ENCODE data around the gene GP1BB.

The GP1BB gene

DNA sequence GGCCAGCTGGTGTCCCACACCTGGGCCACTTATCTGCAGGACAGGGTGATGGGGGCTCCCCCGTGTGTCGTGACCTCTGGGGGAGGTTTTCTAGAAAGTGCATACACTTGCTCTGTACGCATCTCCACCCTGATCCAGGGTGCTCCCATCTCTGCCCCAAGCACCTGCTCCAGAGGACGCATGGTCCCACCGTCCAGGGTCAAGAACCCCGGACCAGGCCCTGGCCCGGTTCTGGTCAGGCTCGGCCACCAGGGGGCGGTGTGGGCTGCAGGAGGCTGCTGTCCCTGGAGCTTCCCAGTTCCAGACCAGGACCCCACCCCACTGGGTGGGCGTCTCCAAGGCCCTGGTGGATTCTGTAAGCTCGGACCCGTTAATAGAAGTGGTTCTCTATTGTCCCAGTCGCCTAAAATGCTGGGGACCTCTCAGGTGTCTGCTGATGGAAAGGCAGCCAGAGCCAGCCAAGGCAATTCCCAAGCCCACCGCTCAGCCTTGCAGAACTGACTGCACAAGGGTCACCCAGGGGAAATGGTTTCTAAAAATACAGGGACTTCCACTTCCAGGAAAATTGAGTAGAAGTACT lies 43.7 kb upstream of the GP1BB start:
- Histone ChIP-seq H3K36me3 (ENCODE audit: insufficient read depth, low read length) (no peaks in the 10 kb centered on the region), H3K4me3 (ENCODE audit: low read length, poor library complexity, severe bottlenecking) (no peak overlapping the region), H2AFZ (ENCODE audit: low read length) (no peak overlapping the region), H3K4me2 (ENCODE audit: low read depth, low read length, poor library complexity, severe bottlenecking) (no peak overlapping the region), H3K9me2 (replicated peaks; ENCODE audit: low read depth, low read length) (no peaks in the 10 kb centered on the region), H4K20me1 (ENCODE audit: insufficient read depth, low read length, poor library complexity, severe bottlenecking) (no peaks in the 10 kb centered on the region), H3K9me3 (ENCODE audit: insufficient read depth, low read depth, low read length) (no peaks in the 10 kb centered on the region), H3K79me2 (ENCODE audit: insufficient read depth, low read length) (no peaks in the 10 kb centered on the region), H3K27me3 (ENCODE audit: insufficient read depth, low read length, poor library complexity, severe bottlenecking) (no peaks in the 10 kb centered on the region), H3K9ac (ENCODE audit: low read depth, low read length, poor library complexity, severe bottlenecking) (no peak overlapping the region), H3F3A (ENCODE audit: low read depth) (no peaks in the 10 kb centered on the region), H3K4me1 (ENCODE audit: insufficient read depth, low read length, poor library complexity, severe bottlenecking) (no peaks in the 10 kb centered on the region)
- TF ChIP-seq, protein P1, sequence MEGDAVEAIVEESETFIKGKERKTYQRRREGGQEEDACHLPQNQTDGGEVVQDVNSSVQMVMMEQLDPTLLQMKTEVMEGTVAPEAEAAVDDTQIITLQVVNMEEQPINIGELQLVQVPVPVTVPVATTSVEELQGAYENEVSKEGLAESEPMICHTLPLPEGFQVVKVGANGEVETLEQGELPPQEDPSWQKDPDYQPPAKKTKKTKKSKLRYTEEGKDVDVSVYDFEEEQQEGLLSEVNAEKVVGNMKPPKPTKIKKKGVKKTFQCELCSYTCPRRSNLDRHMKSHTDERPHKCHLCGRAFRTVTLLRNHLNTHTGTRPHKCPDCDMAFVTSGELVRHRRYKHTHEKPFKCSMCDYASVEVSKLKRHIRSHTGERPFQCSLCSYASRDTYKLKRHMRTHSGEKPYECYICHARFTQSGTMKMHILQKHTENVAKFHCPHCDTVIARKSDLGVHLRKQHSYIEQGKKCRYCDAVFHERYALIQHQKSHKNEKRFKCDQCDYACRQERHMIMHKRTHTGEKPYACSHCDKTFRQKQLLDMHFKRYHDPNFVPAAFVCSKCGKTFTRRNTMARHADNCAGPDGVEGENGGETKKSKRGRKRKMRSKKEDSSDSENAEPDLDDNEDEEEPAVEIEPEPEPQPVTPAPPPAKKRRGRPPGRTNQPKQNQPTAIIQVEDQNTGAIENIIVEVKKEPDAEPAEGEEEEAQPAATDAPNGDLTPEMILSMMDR (conservative IDR thresholded peaks at IDR 0.05; ENCODE audit: low read length) = peak; percentile 73
- no peak for TF ChIP-seq EZH2phosphoT487 (IDR thresholded peaks at IDR 0.05; ENCODE audit: borderline replicate concordance)

DNA sequence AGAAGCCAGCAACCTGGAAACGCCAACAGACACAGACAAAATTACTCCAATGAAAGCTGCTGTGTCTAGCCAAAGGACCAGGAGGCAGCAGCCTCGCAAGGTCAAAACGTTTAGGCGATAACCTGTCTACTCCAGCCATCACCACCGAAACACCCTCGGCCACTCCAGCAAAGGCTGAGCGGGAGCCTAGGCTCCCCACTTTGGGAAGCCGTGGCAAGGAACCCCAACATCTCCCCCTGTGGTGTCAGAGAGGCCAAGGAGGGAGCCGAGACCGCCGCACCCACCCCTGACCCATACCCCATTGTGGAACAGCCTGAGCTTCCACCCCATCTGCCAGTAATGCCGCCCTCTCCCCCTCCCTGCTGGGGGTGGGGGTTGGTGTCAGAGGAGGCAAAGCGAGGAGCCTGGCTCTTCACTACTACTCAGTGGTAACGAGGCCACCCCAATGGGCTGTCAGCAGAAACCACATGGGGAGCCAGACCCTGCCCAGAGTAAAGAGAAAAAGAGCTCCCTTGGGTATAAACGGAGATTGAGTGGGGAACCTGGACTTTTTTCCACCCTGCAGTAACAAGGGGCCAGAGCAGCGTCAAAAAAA lies 43.0 kb upstream of the GP1BB start:
- no peak overlapping the region for H2AFZ ChIP-seq (ENCODE audit: low read length)
- H3K9me3 ChIP-seq (ENCODE audit: insufficient read depth, low read depth, low read length) = no peaks in the 10 kb centered on the region
- no peak for TF ChIP-seq EZH2phosphoT487 (IDR thresholded peaks at IDR 0.05; ENCODE audit: borderline replicate concordance)
- TF ChIP-seq, protein P1 (conservative IDR thresholded peaks at IDR 0.05; ENCODE audit: low read length) = no peak
- H3K4me3 ChIP-seq (ENCODE audit: low read length, poor library complexity, severe bottlenecking) = no peak overlapping the region
- H3K9me2 ChIP-seq (replicated peaks; ENCODE audit: low read depth, low read length) = no peaks in the 10 kb centered on the region
- no peaks in the 10 kb centered on the region for H3K36me3 ChIP-seq (ENCODE audit: insufficient read depth, low read length)
- H3F3A ChIP-seq (ENCODE audit: low read depth) = no peaks in the 10 kb centered on the region
- no peak overlapping the region for H3K9ac ChIP-seq (ENCODE audit: low read depth, low read length, poor library complexity, severe bottlenecking)
- no peaks in the 10 kb centered on the region for H3K27me3 ChIP-seq (ENCODE audit: insufficient read depth, low read length, poor library complexity, severe bottlenecking)
- H4K20me1 ChIP-seq (ENCODE audit: insufficient read depth, low read length, poor library complexity, severe bottlenecking) = no peaks in the 10 kb centered on the region
- no peak overlapping the region for H3K4me2 ChIP-seq (ENCODE audit: low read depth, low read length, poor library complexity, severe bottlenecking)
- H3K4me1 ChIP-seq (ENCODE audit: insufficient read depth, low read length, poor library complexity, severe bottlenecking) = no peaks in the 10 kb centered on the region
- H3K79me2 ChIP-seq (ENCODE audit: insufficient read depth, low read length) = no peaks in the 10 kb centered on the region

DNA sequence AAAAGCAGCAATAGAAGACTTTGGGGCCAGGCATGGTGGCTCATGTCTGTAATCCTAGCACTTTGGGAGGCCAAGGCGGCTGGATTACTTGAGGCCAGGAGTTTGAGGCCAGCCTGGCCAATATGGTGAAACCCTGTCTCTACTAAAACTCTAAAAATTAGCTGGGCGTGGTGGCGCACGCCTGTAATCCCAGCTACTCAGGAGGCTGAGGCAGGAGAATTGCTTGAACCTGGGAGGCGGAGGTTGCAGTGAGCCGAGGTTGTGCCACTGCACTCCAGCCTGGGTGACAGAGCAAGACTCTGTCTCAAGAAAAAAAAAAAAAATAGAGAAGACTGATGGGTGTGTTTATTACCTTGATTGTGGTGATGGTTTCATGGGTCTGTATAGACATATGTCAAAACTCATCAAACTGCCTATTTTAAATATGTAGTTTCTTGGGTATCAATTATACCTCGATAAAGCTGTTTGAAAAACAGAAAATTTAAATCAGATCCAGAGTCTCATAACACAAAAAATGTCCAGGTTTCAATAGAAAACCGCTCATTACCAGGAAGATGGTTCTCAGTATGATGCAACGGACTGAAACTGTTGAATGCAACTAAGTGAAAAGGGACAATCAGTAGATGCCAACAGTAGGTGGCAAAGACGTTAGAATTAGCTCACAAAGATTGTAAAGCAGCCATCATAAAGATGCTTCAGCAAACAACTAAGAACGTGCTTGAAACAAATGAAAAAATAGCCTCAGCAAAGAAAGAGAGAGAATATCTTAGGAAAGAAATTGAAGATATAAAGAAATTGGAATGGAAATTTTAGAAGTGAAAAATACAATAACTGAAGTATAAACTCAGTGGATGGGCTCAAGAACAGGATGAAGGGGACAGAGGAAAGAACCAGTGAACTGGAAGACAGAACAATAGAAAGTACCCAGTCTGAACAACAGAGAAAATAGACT lies 42.2 kb upstream of the GP1BB start:
- Histone ChIP-seq H2AFZ (ENCODE audit: low read length) (no peak overlapping the region), H3K4me1 (ENCODE audit: insufficient read depth, low read length, poor library complexity, severe bottlenecking) (no peaks in the 10 kb centered on the region)

More for the DNA sequence above, 42.2 kb upstream of the GP1BB start:
- Histone ChIP-seq H3K27me3 (ENCODE audit: insufficient read depth, low read length, poor library complexity, severe bottlenecking) (no peaks in the 10 kb centered on the region), H3K9me3 (ENCODE audit: insufficient read depth, low read depth, low read length) (no peaks in the 10 kb centered on the region), H3F3A (ENCODE audit: low read depth) (no peaks in the 10 kb centered on the region), H3K4me3 (ENCODE audit: low read length, poor library complexity, severe bottlenecking) (no peak overlapping the region), H3K36me3 (ENCODE audit: insufficient read depth, low read length) (no peaks in the 10 kb centered on the region), H3K9ac (ENCODE audit: low read depth, low read length, poor library complexity, severe bottlenecking) (no peak overlapping the region), H3K79me2 (ENCODE audit: insufficient read depth, low read length) (no peaks in the 10 kb centered on the region), H3K9me2 (replicated peaks; ENCODE audit: low read depth, low read length) (no peaks in the 10 kb centered on the region), H4K20me1 (ENCODE audit: insufficient read depth, low read length, poor library complexity, severe bottlenecking) (no peaks in the 10 kb centered on the region), H3K4me2 (ENCODE audit: low read depth, low read length, poor library complexity, severe bottlenecking) (no peak overlapping the region)
- TF ChIP-seq, protein P1 (conservative IDR thresholded peaks at IDR 0.05; ENCODE audit: low read length) = no peak
- no peak for TF ChIP-seq EZH2phosphoT487 (IDR thresholded peaks at IDR 0.05; ENCODE audit: borderline replicate concordance)
